ENCODE results near the gene CCDC187. TPM values are rescaled to one million over a fixed set of nuclear protein-coding genes. Genes with fewer than 3 reads are reported as not detected.

CCDC187 gene
- polyA plus RNA-seq, 1 donor (not counting 4 experiments of a cell fraction or from before 2014, with no cell fraction given) = 0.03 TPM

GRCh38 chr9:136330406-136330990, 26.6 kb upstream of the CCDC187 start:
- dilution Hi-C loops (cut with MboI; ENCODE audit: extremely low pct_ligation_motif_present, low sequenced_read_pairs) = no loop called here
- no peak for TF ChIP-seq EZH2 (IDR thresholded peaks at IDR 0.05; ENCODE audit: low read length)
- no peak for TF ChIP-seq CTCF (optimal IDR thresholded peaks at IDR 0.05 in 1 of 3, IDR thresholded peaks at IDR 0.05 in 1 of 3, conservative IDR thresholded peaks at IDR 0.05 in 1 of 3; ENCODE audit: extremely low read depth in 1 of 3, insufficient read depth in 2 of 3, low read length in 3 of 3)
- H3K4me2 ChIP-seq (ENCODE audit: control insufficient read depth, extremely low read depth, insufficient read depth, low read depth, low read length) = no peak overlapping the region
- H3K79me2 ChIP-seq (ENCODE audit: control insufficient read depth, insufficient read depth, low read length) = no peaks in the 10 kb centered on the region
- peaks cover 0 to 1% of the 10 kb centered on the region in 2 experiments for H3K36me3 ChIP-seq (ENCODE audit: control insufficient read depth in 2 of 2, extremely low read depth in 1 of 2, insufficient read depth in 2 of 2, low read length in 2 of 2)
- no peaks in the 10 kb centered on the region for H4K20me1 ChIP-seq (ENCODE audit: control insufficient read depth, extremely low read depth, insufficient read depth, low read length)
- FAIRE-seq (no peak), DNase-seq (ENCODE audit: low read depth, low spot score) (no peak)
- H3K9me3 ChIP-seq (ENCODE audit: control insufficient read depth, low read depth, low read length) = no peaks in the 10 kb centered on the region
- no peak overlapping the region for H3K4me3 ChIP-seq (ENCODE audit: control insufficient read depth in 2 of 3, extremely low read depth in 1 of 3, insufficient read depth in 2 of 3, low read depth in 1 of 3, low read length in 3 of 3)
- H3K27ac ChIP-seq (ENCODE audit: control insufficient read depth, insufficient read depth, low read length) = no peak overlapping the region
- no peak overlapping the region for H2AFZ ChIP-seq (ENCODE audit: control insufficient read depth, low read length)
- H3K4me1 ChIP-seq (ENCODE audit: control insufficient read depth, extremely low read depth, insufficient read depth, low read length) = peaks cover 10% of the 10 kb centered on the region
- H3K9me1 ChIP-seq (ENCODE audit: control insufficient read depth, extremely low read depth, insufficient read depth, low read length) = no peaks in the 10 kb centered on the region
- no peaks in the 10 kb centered on the region for H3K27me3 ChIP-seq (ENCODE audit: control insufficient read depth, extremely low read depth, insufficient read depth, low read length)
- H3K9ac ChIP-seq (ENCODE audit: control insufficient read depth, extremely low read depth, insufficient read depth, low read length) = no peak overlapping the region

GRCh38 chr9:136329636-136330405, 25.9 kb upstream of the CCDC187 start:
- H3K4me1 ChIP-seq (ENCODE audit: control insufficient read depth, extremely low read depth, insufficient read depth, low read length) = peaks cover 10% of the 10 kb centered on the region

More at GRCh38 chr9:136329636-136330405, 25.9 kb upstream of the CCDC187 start:
- Histone ChIP-seq H3K79me2 (ENCODE audit: control insufficient read depth, insufficient read depth, low read length) (no peaks in the 10 kb centered on the region), H3K9me1 (ENCODE audit: control insufficient read depth, extremely low read depth, insufficient read depth, low read length) (no peaks in the 10 kb centered on the region), H3K9ac (ENCODE audit: control insufficient read depth, extremely low read depth, insufficient read depth, low read length) (no peak overlapping the region), H4K20me1 (ENCODE audit: control insufficient read depth, extremely low read depth, insufficient read depth, low read length) (no peaks in the 10 kb centered on the region), H3K4me3 (ENCODE audit: control insufficient read depth in 2 of 3, extremely low read depth in 1 of 3, insufficient read depth in 2 of 3, low read depth in 1 of 3, low read length in 3 of 3) (no peak overlapping the region), H3K36me3 (ENCODE audit: control insufficient read depth in 2 of 2, extremely low read depth in 1 of 2, insufficient read depth in 2 of 2, low read length in 2 of 2) (no peaks in the 10 kb centered on the region), H2AFZ (ENCODE audit: control insufficient read depth, low read length) (no peak overlapping the region), H3K27me3 (ENCODE audit: control insufficient read depth, extremely low read depth, insufficient read depth, low read length) (peaks cover 6% of the 10 kb centered on the region), H3K9me3 (ENCODE audit: control insufficient read depth, low read depth, low read length) (no peaks in the 10 kb centered on the region), H3K27ac (ENCODE audit: control insufficient read depth, insufficient read depth, low read length) (no peak overlapping the region), H3K4me2 (ENCODE audit: control insufficient read depth, extremely low read depth, insufficient read depth, low read depth, low read length) (no peak overlapping the region)
- FAIRE-seq (no peak), DNase-seq (ENCODE audit: low read depth, low spot score) (no peak)
- dilution Hi-C loops (cut with MboI; ENCODE audit: extremely low pct_ligation_motif_present, low sequenced_read_pairs) = no loop called here
- no peak for TF ChIP-seq CTCF (optimal IDR thresholded peaks at IDR 0.05 in 1 of 3, IDR thresholded peaks at IDR 0.05 in 1 of 3, conservative IDR thresholded peaks at IDR 0.05 in 1 of 3; ENCODE audit: extremely low read depth in 1 of 3, insufficient read depth in 2 of 3, low read length in 3 of 3)
- TF ChIP-seq EZH2 (IDR thresholded peaks at IDR 0.05; ENCODE audit: low read length) = no peak
